ENCODE data around the gene LACRT.

Gene LACRT

GRCh38 chr12:54603173-54603814 is 31.4 kb downstream of the LACRT start:
- TF ChIP-seq, protein P1, sequence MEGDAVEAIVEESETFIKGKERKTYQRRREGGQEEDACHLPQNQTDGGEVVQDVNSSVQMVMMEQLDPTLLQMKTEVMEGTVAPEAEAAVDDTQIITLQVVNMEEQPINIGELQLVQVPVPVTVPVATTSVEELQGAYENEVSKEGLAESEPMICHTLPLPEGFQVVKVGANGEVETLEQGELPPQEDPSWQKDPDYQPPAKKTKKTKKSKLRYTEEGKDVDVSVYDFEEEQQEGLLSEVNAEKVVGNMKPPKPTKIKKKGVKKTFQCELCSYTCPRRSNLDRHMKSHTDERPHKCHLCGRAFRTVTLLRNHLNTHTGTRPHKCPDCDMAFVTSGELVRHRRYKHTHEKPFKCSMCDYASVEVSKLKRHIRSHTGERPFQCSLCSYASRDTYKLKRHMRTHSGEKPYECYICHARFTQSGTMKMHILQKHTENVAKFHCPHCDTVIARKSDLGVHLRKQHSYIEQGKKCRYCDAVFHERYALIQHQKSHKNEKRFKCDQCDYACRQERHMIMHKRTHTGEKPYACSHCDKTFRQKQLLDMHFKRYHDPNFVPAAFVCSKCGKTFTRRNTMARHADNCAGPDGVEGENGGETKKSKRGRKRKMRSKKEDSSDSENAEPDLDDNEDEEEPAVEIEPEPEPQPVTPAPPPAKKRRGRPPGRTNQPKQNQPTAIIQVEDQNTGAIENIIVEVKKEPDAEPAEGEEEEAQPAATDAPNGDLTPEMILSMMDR (conservative IDR thresholded peaks at IDR 0.05; ENCODE audit: low read depth, low read length), result peak; percentile 92
- no peak overlapping the region for H3K4me3 ChIP-seq (ENCODE audit: low read length)
- peak; percentile 14 for DNase-seq (ENCODE audit: low read depth)

- no peak for DNase-seq (ENCODE audit: low read depth)
- H3K4me3 ChIP-seq (ENCODE audit: low read length), result no peak overlapping the region
- TF ChIP-seq, protein P1 (conservative IDR thresholded peaks at IDR 0.05; ENCODE audit: low read depth, low read length), result no peak
Measured at GRCh38 chr12:54602661-54603060, 32.0 kb downstream of the LACRT start.

DNA sequence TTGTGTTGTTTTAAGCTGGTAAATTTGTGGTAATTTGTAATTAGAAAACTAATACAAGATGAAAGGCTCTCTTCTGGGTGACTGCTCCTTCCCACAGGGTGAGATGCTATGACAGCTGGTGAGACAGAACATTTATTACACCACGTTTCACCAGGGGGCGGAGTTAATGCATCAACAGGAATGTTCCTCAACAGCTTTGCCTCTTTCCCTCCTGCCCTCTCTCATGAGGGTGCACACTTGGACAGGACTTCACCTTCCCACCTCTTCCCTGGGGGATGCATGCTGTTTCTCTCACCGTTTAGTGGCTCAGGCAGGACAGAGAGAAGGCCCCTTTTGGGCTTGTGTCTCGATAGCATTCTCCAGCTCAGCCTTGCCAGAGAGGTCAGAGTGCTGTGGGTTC is 32.9 kb downstream of the LACRT start:
- TF ChIP-seq, protein P1 (conservative IDR thresholded peaks at IDR 0.05; ENCODE audit: low read depth, low read length), result no peak
- H3K4me3 ChIP-seq (ENCODE audit: low read length), result no peak overlapping the region
- no peak for DNase-seq (ENCODE audit: low read depth)

- TF ChIP-seq, protein P1 (conservative IDR thresholded peaks at IDR 0.05; ENCODE audit: low read depth, low read length), result no peak
- DNase-seq (ENCODE audit: low read depth), result no peak
- H3K4me3 ChIP-seq (ENCODE audit: low read length), result no peak overlapping the region
Measured at GRCh38 chr12:54598970-54599369, 35.7 kb downstream of the LACRT start.

DNA sequence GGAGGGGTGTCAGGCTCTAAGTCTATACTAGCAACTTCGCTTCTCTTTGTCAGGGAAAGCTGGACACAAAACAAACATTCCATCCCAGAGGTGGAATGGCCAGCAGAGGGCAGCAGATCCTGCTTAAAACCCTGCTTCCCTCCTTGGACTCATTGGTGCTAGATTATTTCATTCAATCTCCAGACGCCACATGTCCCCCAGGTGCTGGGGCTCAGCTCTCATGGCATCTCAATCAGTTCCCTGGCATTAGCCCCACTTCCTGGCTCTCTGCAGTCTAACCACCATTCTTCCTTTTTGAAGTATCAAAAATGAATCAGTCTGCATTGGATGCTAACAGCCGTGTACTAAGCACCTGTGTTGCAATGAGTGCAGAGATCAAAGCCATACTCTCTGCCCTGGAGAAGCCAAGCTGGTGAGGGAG is 38.2 kb downstream of the LACRT start:
- peak; percentile 12 for DNase-seq (ENCODE audit: low read depth)
- TF ChIP-seq, protein P1 (conservative IDR thresholded peaks at IDR 0.05; ENCODE audit: low read depth, low read length), result peak; percentile 96

GRCh38 chr12:54595471-54595870 is 39.2 kb downstream of the LACRT start:
- TF ChIP-seq, protein P1 (conservative IDR thresholded peaks at IDR 0.05; ENCODE audit: low read depth, low read length), result no peak
- DNase-seq (ENCODE audit: low read depth), result no peak
- H3K4me3 ChIP-seq (ENCODE audit: low read length), result no peak overlapping the region

More for the DNA sequence above, 38.2 kb downstream of the LACRT start:
- no peak overlapping the region for H3K4me3 ChIP-seq (ENCODE audit: low read length)

DNA sequence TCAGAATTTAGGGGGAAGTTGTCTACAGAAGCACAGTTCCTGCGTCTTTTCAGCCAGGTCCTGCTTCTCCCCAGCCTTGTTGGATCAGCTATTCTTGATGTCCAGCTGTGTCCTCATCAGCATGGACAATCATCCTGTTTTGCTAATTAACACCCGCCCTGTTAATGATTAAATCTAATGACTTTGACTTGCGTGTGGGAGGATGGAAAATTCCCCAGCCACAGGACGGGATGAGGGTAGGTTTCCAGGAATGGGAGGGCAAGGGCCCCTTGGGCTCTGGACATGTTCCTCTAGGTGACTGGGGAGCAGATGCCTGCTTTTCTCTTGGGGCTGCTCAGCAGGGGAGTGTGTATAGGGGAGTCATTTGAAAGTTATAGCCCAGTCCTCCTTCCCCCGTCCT is 41.0 kb downstream of the LACRT start:
- no peak overlapping the region for H3K4me3 ChIP-seq (ENCODE audit: low read length)
- DNase-seq (ENCODE audit: low read depth), result no peak
- TF ChIP-seq, protein P1 (conservative IDR thresholded peaks at IDR 0.05; ENCODE audit: low read depth, low read length), result no peak

Measured in retinal pigment epithelial cell (primary cell).